Naive thymus-derived CD4-positive, alpha-beta T cell (primary cell): ENCODE results near the gene PELI1. TPM values are rescaled to one million over a fixed set of nuclear protein-coding genes. Genes with fewer than 3 reads are reported as not detected.
A peak's percentile ranks its signal among the peaks of the same experiment; 100 is the strongest.

Source experiments
- ATAC-seq: fragments of 150-1000 bp; cut with Tn5 transposase; 2 replicates; pipeline ENCODE4 v1.10.0; 2021; ENCODE audit warnings: mild to moderate bottlenecking, moderate library complexity
- CTCF ChIA-PET: fragments of 350-600 bp; sonication (Branson Sonifier 250); formaldehyde crosslinking; loops from one replicate; lab custom pipeline; 2021; ENCODE audit warnings: antibody characterized with exemption; lab: Charles Lee
- POLR2A ChIA-PET: fragments of 350-600 bp; sonication (Branson Sonifier 250); formaldehyde crosslinking; loops from one replicate; lab custom pipeline; 2021; ENCODE audit warnings: antibody characterized with exemption, inconsistent platforms; lab: Charles Lee
- DNase-seq, 9 donors: peaks; one replicate each; pipeline versions ENCODE4 v3.0.0 to v3.0.0-alpha.2; 2020 to 2022; ENCODE audit warnings: mixed read lengths in 1 of 9
- H3K27ac ChIP-seq: one replicate; pipeline ENCODE4 v1.7.0; 2013; ENCODE audit warnings: mild to moderate bottlenecking, low read depth, low read length, moderate library complexity
- H3K27me3 ChIP-seq, 2 donors: one replicate each; pipeline ENCODE4 v1.7.0; 2013; ENCODE audit warnings: low read length in 2 of 2, mild to moderate bottlenecking in 2 of 2, moderate library complexity in 2 of 2; ENCODE audit not compliant: control insufficient read depth in 2 of 2, insufficient read depth in 2 of 2
- H3K36me3 ChIP-seq, 3 experiments: 1 replicate in 2 of 3; 2 replicates in 1 of 3; pipeline ENCODE4 v1.7.0; 2013; ENCODE audit warnings: low read length in 3 of 3, mild to moderate bottlenecking in 3 of 3, moderate library complexity in 1 of 3; ENCODE audit not compliant: insufficient read depth in 3 of 3, control insufficient read depth in 2 of 3
- H3K4me1 ChIP-seq, 2 donors: one replicate each; pipeline ENCODE4 v1.7.0; 2013; ENCODE audit warnings: low read length in 2 of 2, mild to moderate bottlenecking in 2 of 2, moderate library complexity in 1 of 2; ENCODE audit not compliant: control insufficient read depth in 2 of 2, insufficient read depth in 2 of 2
- H3K4me3 ChIP-seq: 2 replicates; pipeline ENCODE4 v1.7.0; 2013; ENCODE audit warnings: mild to moderate bottlenecking, low read length
- H3K9me3 ChIP-seq, 3 experiments: 1 replicate in 2 of 3; 2 replicates in 1 of 3; pipeline ENCODE4 v1.7.0; 2013; ENCODE audit warnings: low read length in 3 of 3; ENCODE audit not compliant: control insufficient read depth in 2 of 3
- H3K27ac Mint-ChIP-seq, 9 donors: one replicate each; pipeline ENCODE4 v1.8.0; 2020 to 2022; ENCODE audit warnings: mixed read lengths in 9 of 9, mild to moderate bottlenecking in 8 of 9, moderate library complexity in 5 of 9, inconsistent platforms in 2 of 9
- H3K27me3 Mint-ChIP-seq, 5 donors: one replicate each; pipeline ENCODE4 v1.8.0; 2021 to 2022; ENCODE audit warnings: mixed read lengths in 5 of 5, mild to moderate bottlenecking in 1 of 5
- H3K36me3 Mint-ChIP-seq, 5 donors: one replicate each; pipeline ENCODE4 v1.8.0; 2020 to 2022; ENCODE audit warnings: mixed read lengths in 5 of 5, mild to moderate bottlenecking in 3 of 5, inconsistent platforms in 1 of 5
- H3K4me1 Mint-ChIP-seq, 7 donors: one replicate each; pipeline ENCODE4 v1.8.0; 2020 to 2022; ENCODE audit warnings: mixed read lengths in 7 of 7, mild to moderate bottlenecking in 3 of 7, inconsistent platforms in 1 of 7
- H3K4me3 Mint-ChIP-seq, 10 donors: one replicate each; pipeline ENCODE4 v1.8.0; 2020 to 2022; ENCODE audit warnings: mild to moderate bottlenecking in 10 of 10, mixed read lengths in 10 of 10, moderate library complexity in 6 of 10, inconsistent platforms in 2 of 10
- H3K9me3 Mint-ChIP-seq, 11 donors: one replicate each; pipeline ENCODE4 v1.8.0; 2020 to 2022; ENCODE audit warnings: mixed read lengths in 11 of 11, mild to moderate bottlenecking in 4 of 11, inconsistent platforms in 1 of 11, moderate library complexity in 1 of 11
- intact Hi-C, 2 donors: fragments of 100-400 bp; cut with micrococcal nuclease; formaldehyde crosslinking; loops; one replicate each; pipeline ENCODE4 v1.15.1; 2023
- polyA plus RNA-seq, 2 donors: library from polyadenylated mRNA; unstranded; fragments of 300-500 nt; fragmentation: Illumina TruSeq; gene quantifications; one replicate each; pipeline ENCODE4 v1.2.3, GENCODE V29; 2021
- total RNA-seq, 6 experiments: library from RNA in 5 of 6; stranded (reverse) in 5 of 6; gene quantifications; 1 replicate in 5 of 6; 2 replicates in 1 of 6; pipeline ENCODE4 v1.2.3 and lab custom pipeline; 2021 to 2026

The PELI1 gene
- total and polyA plus RNA-seq, 7 experiments from 2014 or later, result 12.3 to 170 (median 52.3) TPM

GRCh38 chr2:64145119-64145518 is 899 bp upstream of the PELI1 start:
- H3K36me3 Mint-ChIP-seq, result peaks cover 0 to 6% (median 0%) of the 10 kb centered on the region in 5 donors
- no peaks in the 10 kb centered on the region for H3K9me3 ChIP-seq
- H3K4me3 Mint-ChIP-seq, result peak overlapping the region in 4 of 10 donors; percentile 2 to 83 (median 78)
- CTCF ChIA-PET, result interaction anchor here (0.7 to 1.1 kb wide), 2 partner anchors 10 to 95 kb away, joined by 3 to 4 read pairs; no protein-coding TSS in a partner anchor
- peak overlapping the region in 4 of 9 donors; percentile 15 to 89 (median 83) for H3K27ac Mint-ChIP-seq
- peaks cover 15 to 33% (median 31%) of the 10 kb centered on the region in 7 donors for H3K4me1 Mint-ChIP-seq
- no peak for DNase-seq
- H3K27ac ChIP-seq, result peak overlapping the region; percentile 98
- H3K36me3 ChIP-seq, result peaks cover 0 to 4% (median 0%) of the 10 kb centered on the region in 3 experiments
- no peak overlapping the region for H3K4me3 ChIP-seq
- no peak for ATAC-seq
- POLR2A ChIA-PET, result interaction anchor here (0.8 kb wide), 1 partner anchor 88 kb away, joined by 3 read pairs; no protein-coding TSS in a partner anchor
- peaks cover 0 to 1% (median 0%) of the 10 kb centered on the region in 11 donors for H3K9me3 Mint-ChIP-seq
- intact Hi-C loops, result loop anchor here in 1 of 2 donors (2.0 to 10.0 kb wide), 4 partner anchors 58 to 1082 kb away; partner anchors contain the start of genes ACTR2 and SERTAD2
- H3K27me3 Mint-ChIP-seq, result no peaks in the 10 kb centered on the region
- H3K27me3 ChIP-seq, result no peaks in the 10 kb centered on the region
- H3K4me1 ChIP-seq, result peaks cover 11 to 24% of the 10 kb centered on the region in 2 donors

- ATAC-seq, result peak; percentile 15
- no peaks in the 10 kb centered on the region for H3K27me3 Mint-ChIP-seq
Observed at GRCh38 chr2:64143169-64144056, 807 bp downstream of the PELI1 start.

GRCh38 chr2:64142741-64143168 is 1.5 kb downstream of the PELI1 start:
- H3K27me3 Mint-ChIP-seq, result no peaks in the 10 kb centered on the region
- H3K9me3 ChIP-seq, result no peaks in the 10 kb centered on the region
- no peak for ATAC-seq

More at GRCh38 chr2:64143169-64144056, 807 bp downstream of the PELI1 start:
- peak overlapping the region; percentile 98 for H3K27ac ChIP-seq
- peak overlapping the region; percentile 88 for H3K4me3 ChIP-seq
- intact Hi-C loops, result loop anchor here (1.0 to 10.0 kb wide), 29 partner anchors 8 to 1084 kb away; partner anchors contain the start of genes ACTR2 (in 2 of the 2), AFTPH (in 2 of the 2), MDH1 (in 2 of the 2) and SERTAD2 (in 2 of the 2)
- H3K9me3 ChIP-seq, result no peaks in the 10 kb centered on the region
- DNase-seq, result peak in 8 of 9 donors; percentile 57 to 71 (median 60)
- Mint-ChIP-seq H3K27ac (peak overlapping the region; percentile 93 to 99 (median 96)), H3K9me3 (peaks cover 0 to 1% (median 0%) of the 10 kb centered on the region in 11 donors), H3K4me3 (peak overlapping the region in 9 of 10 donors; percentile 87 to 98 (median 93)), H3K36me3 (peaks cover 0 to 10% (median 4%) of the 10 kb centered on the region in 5 donors), H3K4me1 (peaks cover 25 to 40% (median 36%) of the 10 kb centered on the region in 7 donors)
- ChIA-PET POLR2A (interaction anchor here (0.6 to 3.2 kb wide), 23 partner anchors 9 to 590 kb away, joined by 3 to 40 read pairs (median 4); no protein-coding TSS in a partner anchor), CTCF (interaction anchor here (0.8 to 2.9 kb wide), 5 partner anchors 11 to 187 kb away, joined by 3 to 15 read pairs (median 4); no protein-coding TSS in a partner anchor)
- peaks cover 0 to 4% (median 0%) of the 10 kb centered on the region in 3 experiments for H3K36me3 ChIP-seq
- H3K4me1 ChIP-seq, result peaks cover 11 to 24% of the 10 kb centered on the region in 2 donors
- H3K27me3 ChIP-seq, result no peaks in the 10 kb centered on the region

GRCh38 chr2:64141674-64142405 is 2.4 kb downstream of the PELI1 start:
- ATAC-seq (no peak), DNase-seq (no peak)
- H3K4me1 ChIP-seq, result peaks cover 11 to 30% of the 10 kb centered on the region in 2 donors
- H3K27ac Mint-ChIP-seq, result peak overlapping the region; percentile 82 to 98 (median 95)
- ChIA-PET POLR2A (interaction anchor here (0.6 to 3.2 kb wide), 13 partner anchors 8 to 979 kb away, joined by 3 to 40 read pairs (median 3); partner anchors contain the start of gene SERTAD2), CTCF (interaction anchor here (0.6 to 2.9 kb wide), 6 partner anchors 9 to 1010 kb away, joined by 3 to 15 read pairs (median 3); no protein-coding TSS in a partner anchor)
- H3K27me3 ChIP-seq, result no peaks in the 10 kb centered on the region
- peaks cover 0 to 17% (median 4%) of the 10 kb centered on the region in 5 donors for H3K36me3 Mint-ChIP-seq
- peaks cover 0 to 4% (median 0%) of the 10 kb centered on the region in 3 experiments for H3K36me3 ChIP-seq
- H3K4me3 Mint-ChIP-seq, result peak overlapping the region in 9 of 10 donors; percentile 87 to 98 (median 93)
- intact Hi-C loops, result loop anchor here (1.0 to 10.0 kb wide), 8 partner anchors 13 to 513 kb away; partner anchors contain the start of genes SERTAD2 (in 2 of the 2), UGP2 (in 1 of the 2) and VPS54 (in 1 of the 2)
- H3K9me3 Mint-ChIP-seq, result peaks cover 0 to 3% (median 0%) of the 10 kb centered on the region in 11 donors
- no peaks in the 10 kb centered on the region for H3K9me3 ChIP-seq
- H3K27me3 Mint-ChIP-seq, result no peaks in the 10 kb centered on the region
- peak overlapping the region; percentile 98 for H3K27ac ChIP-seq
- peak overlapping the region; percentile 88 for H3K4me3 ChIP-seq
- peaks cover 36 to 55% (median 52%) of the 10 kb centered on the region in 7 donors for H3K4me1 Mint-ChIP-seq

More at GRCh38 chr2:64142741-64143168, 1.5 kb downstream of the PELI1 start:
- H3K9me3 Mint-ChIP-seq, result peaks cover 0 to 3% (median 0%) of the 10 kb centered on the region in 11 donors
- Histone ChIP-seq H3K27ac (peak overlapping the region; percentile 98), H3K36me3 (peaks cover 0 to 4% (median 0%) of the 10 kb centered on the region in 3 experiments), H3K27me3 (no peaks in the 10 kb centered on the region), H3K4me3 (peak overlapping the region; percentile 88), H3K4me1 (peaks cover 11 to 24% of the 10 kb centered on the region in 2 donors)
- ChIA-PET CTCF (interaction anchor here (1.3 to 2.9 kb wide), 4 partner anchors 10 to 188 kb away, joined by 3 to 15 read pairs (median 4); no protein-coding TSS in a partner anchor), POLR2A (interaction anchor here (0.6 to 3.2 kb wide), 20 partner anchors 9 to 591 kb away, joined by 3 to 40 read pairs (median 4); partner anchors contain the start of gene SERTAD2)
- no peak for DNase-seq
- peaks cover 31 to 46% (median 43%) of the 10 kb centered on the region in 7 donors for H3K4me1 Mint-ChIP-seq
- intact Hi-C loops, result loop anchor here (1.0 to 10.0 kb wide), 11 partner anchors 7 to 512 kb away; partner anchors contain the start of genes SERTAD2 (in 2 of the 2), UGP2 (in 1 of the 2) and VPS54 (in 1 of the 2)
- H3K4me3 Mint-ChIP-seq, result peak overlapping the region in 9 of 10 donors; percentile 87 to 98 (median 93)
- H3K36me3 Mint-ChIP-seq, result peaks cover 0 to 13% (median 4%) of the 10 kb centered on the region in 5 donors
- H3K27ac Mint-ChIP-seq, result peak overlapping the region; percentile 93 to 99 (median 96)

GRCh38 chr2:64140665-64141200 is 3.5 kb downstream of the PELI1 start:
- Histone ChIP-seq H3K27me3 (no peaks in the 10 kb centered on the region), H3K4me3 (no peak overlapping the region), H3K4me1 (peaks cover 11 to 33% of the 10 kb centered on the region in 2 donors), H3K36me3 (peaks cover 0 to 4% (median 0%) of the 10 kb centered on the region in 3 experiments), H3K9me3 (no peaks in the 10 kb centered on the region), H3K27ac (no peak overlapping the region)
- ATAC-seq (no peak), DNase-seq (no peak)
- intact Hi-C loops, result loop anchor here in 1 of 2 donors (5.0 to 10.0 kb wide), 3 partner anchors 87 to 514 kb away; partner anchors contain the start of gene SERTAD2
- Mint-ChIP-seq H3K4me1 (peaks cover 42 to 64% (median 60%) of the 10 kb centered on the region in 7 donors), H3K9me3 (peaks cover 0 to 3% (median 0%) of the 10 kb centered on the region in 11 donors), H3K27me3 (no peaks in the 10 kb centered on the region), H3K4me3 (peak overlapping the region in 9 of 10 donors; percentile 47 to 98 (median 74)), H3K36me3 (peaks cover 0 to 19% (median 4%) of the 10 kb centered on the region in 5 donors), H3K27ac (peak overlapping the region in 7 of 9 donors; percentile 3 to 98 (median 87))
- POLR2A ChIA-PET, result interaction anchor here (1.5 to 3.2 kb wide), 5 partner anchors 7 to 187 kb away, joined by 3 to 40 read pairs (median 8); no protein-coding TSS in a partner anchor
- CTCF ChIA-PET, result interaction anchor here (1.1 to 2.9 kb wide), 2 partner anchors 185 to 187 kb away, joined by 3 to 15 read pairs; no protein-coding TSS in a partner anchor
